GM19452 (cell line): ENCODE results near the gene PIP4K2A.
A peak's percentile ranks its signal among the peaks of the same experiment; 100 is the strongest.

ENCODE experiments used
- ATAC-seq: cut with Tn5 transposase; IDR thresholded peaks from one replicate; pipeline ENCODE4 v1.9.1; 2021; ENCODE audit not compliant: unreplicated experiment

Gene PIP4K2A

GRCh38 chr10:22604344-22605126 is 109.8 kb downstream of the PIP4K2A start:
- ATAC-seq, result no peak

GRCh38 chr10:22603581-22603980 is 110.8 kb downstream of the PIP4K2A start:
- ATAC-seq, result no peak

- ATAC-seq, result no peak
Observed at GRCh38 chr10:22601618-22602017, 112.8 kb downstream of the PIP4K2A start.

GRCh38 chr10:22599636-22600228 is 114.6 kb downstream of the PIP4K2A start:
- no peak for ATAC-seq

- ATAC-seq, result no peak
Observed at GRCh38 chr10:22599048-22599561, 115.3 kb downstream of the PIP4K2A start.

GRCh38 chr10:22598478-22598877 is 115.9 kb downstream of the PIP4K2A start:
- no peak for ATAC-seq

- ATAC-seq, result peak; percentile 54
Observed at GRCh38 chr10:22597138-22597537, 117.2 kb downstream of the PIP4K2A start.

GRCh38 chr10:22593636-22594198 is 120.7 kb downstream of the PIP4K2A start:
- ATAC-seq, result no peak

GRCh38 chr10:22593026-22593425 is 121.4 kb downstream of the PIP4K2A start:
- ATAC-seq, result no peak

- ATAC-seq, result no peak
Observed at GRCh38 chr10:22589851-22590514, 124.4 kb downstream of the PIP4K2A start.

- ATAC-seq, result no peak
Observed at GRCh38 chr10:22588462-22588861, 125.9 kb downstream of the PIP4K2A start.

GRCh38 chr10:22583683-22584082 is 130.7 kb downstream of the PIP4K2A start:
- no peak for ATAC-seq

GRCh38 chr10:22581461-22581860 is 132.9 kb downstream of the PIP4K2A start:
- no peak for ATAC-seq

- no peak for ATAC-seq
Observed at GRCh38 chr10:22580711-22581110, 133.7 kb downstream of the PIP4K2A start.

GRCh38 chr10:22579826-22580225 is 134.6 kb downstream of the PIP4K2A start:
- no peak for ATAC-seq

GRCh38 chr10:22573820-22574569 is 140.4 kb downstream of the PIP4K2A start:
- ATAC-seq, result no peak

GRCh38 chr10:22570733-22571430 is 143.5 kb downstream of the PIP4K2A start:
- no peak for ATAC-seq

- ATAC-seq, result no peak
Observed at GRCh38 chr10:22570234-22570633, 144.1 kb downstream of the PIP4K2A start.

- ATAC-seq, result no peak
Observed at GRCh38 chr10:22568928-22569327, 145.4 kb downstream of the PIP4K2A start.

GRCh38 chr10:22564060-22564459 is 150.3 kb downstream of the PIP4K2A start:
- no peak for ATAC-seq
